ENCODE results near the gene PDCL2.

- TF ChIP-seq EP300 (IDR thresholded peaks at IDR 0.05; ENCODE audit: borderline replicate concordance in 1 of 2, control insufficient read depth in 1 of 2, low read depth in 2 of 2, low read length in 2 of 2) (no peak), TARDBP (IDR thresholded peaks at IDR 0.05; ENCODE audit: borderline replicate concordance) (no peak), CTCF (IDR thresholded peaks at IDR 0.05 in 2 of 3, conservative IDR thresholded peaks at IDR 0.05 in 1 of 3; ENCODE audit: control insufficient read depth in 2 of 3, extremely low read depth in 1 of 3, insufficient read depth in 1 of 3, low read depth in 3 of 3, low read length in 3 of 3) (no peak), ATF2 (IDR thresholded peaks at IDR 0.05; ENCODE audit: low read length) (no peak), POLR2A (IDR thresholded peaks at IDR 0.05; ENCODE audit: low read depth, low read length) (no peak)
Observed at GRCh38 chr4:55568905-55569504, 23.0 kb downstream of the PDCL2 start.
